Measurements from ENCODE around the gene TMEM175. TPM values are rescaled to one million over a fixed set of nuclear protein-coding genes. Genes with fewer than 3 reads are reported as not detected.

TMEM175 gene
- total and polyA plus RNA-seq, 2 of the 8 experiments (the other 6 are each of a cell fraction or from before 2014, with no cell fraction given) = 4.9 to 20.7 TPM

- H3K4me3 ChIP-seq (ENCODE audit: extremely low read depth in 1 of 4, insufficient read depth in 2 of 4, low read depth in 3 of 4, low read length in 4 of 4) = peak overlapping the region in 2 of 4 experiments; percentile 25 to 45; a peak in 3 of 8 replicates
Measured at GRCh38 chr4:968221-968620, 36.0 kb downstream of the TMEM175 start.

More at GRCh38 chr4:968221-968620, 36.0 kb downstream of the TMEM175 start:
- H3K9ac ChIP-seq (replicated peaks in 1 of 4; ENCODE audit: extremely low read depth in 1 of 4, low read depth in 3 of 4, low read length in 3 of 4) = no peak overlapping the region
- 36% methylated on average over 11 of the region's 24 CpGs; no CpG with 5 or more reads in 1 of the 2 experiments for WGBS, 2 experiments (ENCODE audit: extremely low coverage in 1 of 2, insufficient coverage in 1 of 2, insufficient read length in 1 of 2, insufficient replicate concordance in 2 of 2, low coverage in 1 of 2, low lambda C conversion rate in 2 of 2, missing lambda C conversion rate in 1 of 2)
- no peak overlapping the region; the same call in 1 of the 2 replicates for H2BK20ac ChIP-seq (ENCODE audit: low read length)
- DNase-seq (ENCODE audit: low read depth in 1 of 2, low spot score in 2 of 2) = no peak
- H2BK5ac ChIP-seq (ENCODE audit: low read depth, low read length) = no peak overlapping the region
- H3K4ac ChIP-seq (replicated peaks; ENCODE audit: insufficient read length, low read depth, low read length) = no peak overlapping the region
- peaks cover 9 to 42% (median 29%) of the 10 kb centered on the region in 4 experiments; a peak in 6 of 7 replicates for H3K27me3 ChIP-seq (replicated peaks in 1 of 4; ENCODE audit: control insufficient read depth in 3 of 4, extremely low read depth in 1 of 4, insufficient read depth in 3 of 4, low read length in 3 of 4)
- H2AFZ ChIP-seq (ENCODE audit: low read length) = no peak overlapping the region
- peaks cover 6 to 21% of the 10 kb centered on the region in 2 experiments for H4K20me1 ChIP-seq (replicated peaks in 1 of 2; ENCODE audit: control insufficient read depth in 1 of 2, insufficient read depth in 2 of 2, low read length in 2 of 2)
- H4K8ac ChIP-seq (ENCODE audit: extremely low read depth, insufficient read depth, low read length) = no peak overlapping the region
- H2BK15ac ChIP-seq (ENCODE audit: low read length) = no peak overlapping the region
- no peaks in the 10 kb centered on the region for H3K79me1 ChIP-seq (ENCODE audit: low read depth, low read length)
- H3K36me3 ChIP-seq (ENCODE audit: control insufficient read depth in 2 of 4, insufficient read depth in 4 of 4, low read length in 3 of 4) = no peaks in the 10 kb centered on the region
- no peak for FAIRE-seq
- H4K91ac ChIP-seq (replicated peaks; ENCODE audit: insufficient read length, low read length) = no peak overlapping the region
- ChIA-PET CTCF (ENCODE audit: partially characterized antibody) (interaction anchor here (1.1 to 1.4 kb wide), 2 partner anchors 9 to 19 kb away, joined by 4 read pairs; partner anchors contain the start of gene IDUA), POLR2A (ENCODE audit: partially characterized antibody) (interaction anchor here (0.7 to 1.3 kb wide), 3 partner anchors 8 to 281 kb away, joined by 3 to 4 read pairs (median 3); partner anchors contain the start of genes GAK and TMEM175)
- no peak overlapping the region for H2AK5ac ChIP-seq (ENCODE audit: low read depth, low read length)
- peak overlapping the region; percentile 61 to 73 for H3K4me2 ChIP-seq (ENCODE audit: insufficient read depth in 1 of 2, low read depth in 2 of 2, low read length in 2 of 2)
- no peak overlapping the region for H3K27ac ChIP-seq (ENCODE audit: low read depth, low read length)
- peaks cover 0 to 9% (median 4%) of the 10 kb centered on the region in 4 experiments; a peak in 3 of 7 replicates for H3K4me1 ChIP-seq (replicated peaks in 1 of 4; ENCODE audit: control insufficient read depth in 3 of 4, insufficient read depth in 4 of 4, low read length in 3 of 4)
- no peak overlapping the region for H3K56ac ChIP-seq (replicated peaks; ENCODE audit: insufficient read length, low read depth, low read length)
- H2BK12ac ChIP-seq (ENCODE audit: low read depth, low read length) = no peak overlapping the region
- no peak overlapping the region for H4K5ac ChIP-seq (ENCODE audit: insufficient read length, low read depth, low read length)
- no peak overlapping the region for H3K14ac ChIP-seq (ENCODE audit: insufficient read length)
- no peak overlapping the region; the same call in 1 of the 2 replicates for H3K18ac ChIP-seq (ENCODE audit: extremely low read depth, low read length)
- no peak for TF ChIP-seq EP300 (IDR thresholded peaks at IDR 0.05; ENCODE audit: borderline replicate concordance in 1 of 2, low read depth in 2 of 2, low read length in 2 of 2)
- no peak for TF ChIP-seq USF2 (IDR thresholded peaks at IDR 0.05; ENCODE audit: low read length)
- TF ChIP-seq SIN3A (conservative IDR thresholded peaks at IDR 0.05 in 1 of 2, IDR thresholded peaks at IDR 0.05 in 1 of 2; ENCODE audit: low read depth in 1 of 2, low read length in 2 of 2) = no peak
- TF ChIP-seq GABPA (IDR thresholded peaks at IDR 0.05; ENCODE audit: borderline replicate concordance, insufficient read depth, low read length) = no peak
- TF ChIP-seq CHD1 (IDR thresholded peaks at IDR 0.05; ENCODE audit: low read depth, low read length) = no peak
- TF ChIP-seq RXRA (IDR thresholded peaks at IDR 0.05; ENCODE audit: insufficient read depth, low read depth, low read length) = no peak
- TF ChIP-seq RNF2 (IDR thresholded peaks at IDR 0.05; ENCODE audit: borderline replicate concordance, low read depth, low read length, missing control alignments, poor library complexity, severe bottlenecking) = no peak
- no peak for TF ChIP-seq BACH1 (IDR thresholded peaks at IDR 0.05; ENCODE audit: low read length)
- TF ChIP-seq CREB1 (IDR thresholded peaks at IDR 0.05) = no peak
- TF ChIP-seq SAP30 (IDR thresholded peaks at IDR 0.05; ENCODE audit: insufficient read depth, insufficient replicate concordance, low read length) = no peak
- TF ChIP-seq NANOG (IDR thresholded peaks at IDR 0.05; ENCODE audit: insufficient read depth, low read depth, low read length, poor library complexity, severe bottlenecking) = no peak
- H3K23ac ChIP-seq (ENCODE audit: insufficient read length) = no peak overlapping the region
- H3K9me3 ChIP-seq (ENCODE audit: insufficient read depth in 2 of 2, low read depth in 1 of 2, low read length in 1 of 2) = no peaks in the 10 kb centered on the region
- H2BK120ac ChIP-seq (replicated peaks; ENCODE audit: low read depth, low read length) = no peak overlapping the region
- peaks cover 12% of the 10 kb centered on the region; the same call in 1 of the 2 replicates for H3K23me2 ChIP-seq (ENCODE audit: low read depth, low read length)
- no peaks in the 10 kb centered on the region for H3K79me2 ChIP-seq (ENCODE audit: control insufficient read depth in 1 of 2, insufficient read depth in 2 of 2, low read length in 2 of 2)
